Keratinocyte (primary cell): ENCODE data around the gene UBE2O.

ENCODE experiments used
- EZH2 ChIP-seq: IDR thresholded peaks from one replicate; pipeline ENCODE4 v1.6.1; 2012; ENCODE audit warnings: inconsistent platforms, mild to moderate bottlenecking, low read length, moderate library complexity
- TF ChIP-seq, protein P1 (sequence below), 3 experiments: IDR thresholded peaks in 1 of 3; conservative IDR thresholded peaks in 1 of 3; optimal IDR thresholded peaks in 1 of 3; 2 replicates in 2 of 3; 3 replicates in 1 of 3; pipeline versions ENCODE3 to v1.5.1; 2011; ENCODE audit warnings: low read length in 3 of 3, mild to moderate bottlenecking in 3 of 3, moderate library complexity in 2 of 3, control low read depth in 1 of 3, inconsistent platforms in 1 of 3; ENCODE audit not compliant: insufficient read depth in 2 of 3; ENCODE audit errors: extremely low read depth in 1 of 3

DNA sequence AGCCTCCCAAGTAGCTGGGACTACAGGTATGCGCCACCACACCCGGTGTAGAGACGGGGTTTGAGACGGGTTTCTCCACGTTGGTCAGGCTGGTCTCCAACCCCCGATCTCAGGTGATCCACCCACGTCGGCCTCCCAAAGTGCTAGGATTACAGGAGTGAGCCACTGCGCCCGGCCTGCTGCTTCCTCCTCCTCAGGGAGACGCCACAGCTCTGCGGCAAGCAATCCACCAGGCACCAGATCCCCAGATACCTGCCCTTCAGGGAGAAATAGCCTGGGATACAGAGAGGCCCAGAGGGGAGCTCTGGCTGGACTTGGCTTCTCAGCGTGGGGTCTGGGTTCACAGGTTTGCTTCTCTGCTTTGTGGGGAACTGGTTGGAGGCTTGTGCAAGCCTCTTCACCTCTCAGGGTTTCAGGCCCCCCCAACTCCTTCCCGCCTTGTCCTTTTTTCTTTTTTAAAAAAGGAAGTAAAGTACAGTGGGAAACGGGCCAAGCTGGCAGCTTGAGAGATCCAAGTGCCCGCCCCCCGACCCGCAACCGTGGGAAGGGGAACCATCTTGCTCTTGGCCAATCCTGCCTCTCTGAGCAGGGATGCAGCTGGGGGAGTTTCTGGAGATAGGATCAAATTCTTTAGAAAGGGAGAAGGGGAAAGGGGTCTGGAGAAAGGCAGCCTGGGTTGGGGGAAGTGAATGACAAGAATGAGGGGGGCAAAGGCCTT is 71.2 kb downstream of the UBE2O start:
- TF ChIP-seq, protein P1, sequence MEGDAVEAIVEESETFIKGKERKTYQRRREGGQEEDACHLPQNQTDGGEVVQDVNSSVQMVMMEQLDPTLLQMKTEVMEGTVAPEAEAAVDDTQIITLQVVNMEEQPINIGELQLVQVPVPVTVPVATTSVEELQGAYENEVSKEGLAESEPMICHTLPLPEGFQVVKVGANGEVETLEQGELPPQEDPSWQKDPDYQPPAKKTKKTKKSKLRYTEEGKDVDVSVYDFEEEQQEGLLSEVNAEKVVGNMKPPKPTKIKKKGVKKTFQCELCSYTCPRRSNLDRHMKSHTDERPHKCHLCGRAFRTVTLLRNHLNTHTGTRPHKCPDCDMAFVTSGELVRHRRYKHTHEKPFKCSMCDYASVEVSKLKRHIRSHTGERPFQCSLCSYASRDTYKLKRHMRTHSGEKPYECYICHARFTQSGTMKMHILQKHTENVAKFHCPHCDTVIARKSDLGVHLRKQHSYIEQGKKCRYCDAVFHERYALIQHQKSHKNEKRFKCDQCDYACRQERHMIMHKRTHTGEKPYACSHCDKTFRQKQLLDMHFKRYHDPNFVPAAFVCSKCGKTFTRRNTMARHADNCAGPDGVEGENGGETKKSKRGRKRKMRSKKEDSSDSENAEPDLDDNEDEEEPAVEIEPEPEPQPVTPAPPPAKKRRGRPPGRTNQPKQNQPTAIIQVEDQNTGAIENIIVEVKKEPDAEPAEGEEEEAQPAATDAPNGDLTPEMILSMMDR (optimal IDR thresholded peaks at IDR 0.05 in 1 of 3, IDR thresholded peaks at IDR 0.05 in 1 of 3, conservative IDR thresholded peaks at IDR 0.05 in 1 of 3; ENCODE audit: extremely low read depth in 1 of 3, insufficient read depth in 2 of 3, low read length in 3 of 3), result no peak
- no peak for TF ChIP-seq EZH2
